ENCODE data around the gene ASB9. TPM values are rescaled to one million over a fixed set of nuclear protein-coding genes. Genes with fewer than 3 reads are reported as not detected.

The ASB9 gene
- polyA plus RNA-seq, 5 donors = 9.6 to 12.3 (median 11.3) TPM

Other genes starting within 250 kb of the ASB9 start
- under 1 TPM; 0.21 to 0.53 (median 0.31) TPM for gene ASB11, start 45.6 kb upstream of the ASB9 start, polyA plus RNA-seq (ENCODE audit: insufficient read depth in 1 of 5, insufficient read length in 5 of 5, low replicate concordance in 1 of 5)
- gene PIGA, start 65.4 kb upstream of the ASB9 start, polyA plus RNA-seq (ENCODE audit: insufficient read depth in 1 of 5, insufficient read length in 5 of 5, low replicate concordance in 1 of 5) = 10 to 100 TPM; 15.8 to 27.7 (median 25.6) TPM
- gene VEGFD, start 114.3 kb upstream of the ASB9 start, polyA plus RNA-seq (ENCODE audit: insufficient read depth in 1 of 5, insufficient read length in 5 of 5, low replicate concordance in 1 of 5) = 10 to 100 TPM; 39.5 to 67.3 (median 47.4) TPM
- 10 to 100 TPM in 2 of 5 donors, 1 to 10 TPM in 3; 8.3 to 13.9 (median 9.6) TPM for gene PIR, start 223.2 kb upstream of the ASB9 start, polyA plus RNA-seq (ENCODE audit: insufficient read depth in 1 of 5, insufficient read length in 5 of 5, low replicate concordance in 1 of 5)
- gene BMX, start 230.7 kb upstream of the ASB9 start, polyA plus RNA-seq (ENCODE audit: insufficient read depth in 1 of 5, insufficient read length in 5 of 5, low replicate concordance in 1 of 5) = 1 to 10 TPM; 1.3 to 5.7 (median 1.8) TPM